Breast epithelium (tissue), 4 donors: ENCODE measurements around the gene ARAF. TPM values are rescaled to one million over a fixed set of nuclear protein-coding genes. Genes with fewer than 3 reads are reported as not detected.

Source experiments
- DNase-seq, 2 donors: peaks; one replicate each; pipeline ENCODE4 v3.0.0-alpha.2; 2019; ENCODE audit warnings: low spot score in 2 of 2
- H3K27ac ChIP-seq, 2 donors: fragments of 200-600 bp; sonication (generic) in 1 of 2; one replicate each; pipeline ENCODE4 v1.5.1; 2016 to 2019; ENCODE audit warnings: mild to moderate bottlenecking in 1 of 2
- H3K27me3 ChIP-seq, 2 donors: fragments of 200-600 bp; sonication (generic) in 1 of 2; one replicate each; pipeline versions ENCODE4 v1.5.1 to v1.6.0; 2017 to 2019; ENCODE audit warnings: control low read depth in 1 of 2, mild to moderate bottlenecking in 1 of 2
- H3K36me3 ChIP-seq: fragments of 200-600 bp; one replicate; pipeline ENCODE4 v1.5.1; 2019
- H3K4me1 ChIP-seq, 2 donors: fragments of 200-600 bp; sonication (generic); one replicate each; pipeline ENCODE4 v1.5.1; 2016 to 2019; ENCODE audit warnings: control low read depth in 1 of 2
- H3K4me3 ChIP-seq, 3 donors: fragments of 200-600 bp; sonication (generic); 1 replicate in 2 of 3; 2 replicates in 1 of 3; pipeline ENCODE4 v1.5.1; 2016 to 2019; ENCODE audit warnings: mild to moderate bottlenecking in 3 of 3, moderate library complexity in 2 of 3
- H3K9me3 ChIP-seq, 2 donors: fragments of 200-600 bp; sonication (generic) in 1 of 2; one replicate each; pipeline ENCODE4 v1.5.1; 2016 to 2019; ENCODE audit warnings: control low read depth in 1 of 2
- POLR2A ChIP-seq: fragments of 450-650 bp; IDR thresholded peaks from one replicate; pipeline ENCODE4 v1.6.1; 2016; ENCODE audit warnings: antibody characterized with exemption, mild to moderate bottlenecking, moderate library complexity
- POLR2AphosphoS5 ChIP-seq, 3 donors: sonication (generic); formaldehyde crosslinking; IDR thresholded peaks; one replicate each; pipeline ENCODE4 v1.6.1; 2017; ENCODE audit warnings: antibody characterized with exemption in 3 of 3
- intact Hi-C: fragments of 100-400 bp; cut with DNase I; formaldehyde crosslinking; loops from one replicate; pipeline ENCODE4 v1.15.1; 2023; ENCODE audit warnings: low total_unique reads
- total RNA-seq, 3 donors: library from RNA; depleted of rRNA; stranded (reverse); fragments of >200 nt; gene quantifications; one replicate each; pipeline ENCODE4 v1.1.0, GENCODE V29; 2016
- TF ChIP-seq, protein P1 (sequence below), 3 donors: fragments of 450-650 bp; IDR thresholded peaks; one replicate each; pipeline ENCODE4 v1.5.1; 2016 to 2017; ENCODE audit warnings: antibody characterized with exemption in 3 of 3, mild to moderate bottlenecking in 3 of 3, moderate library complexity in 3 of 3

The ARAF gene
- total RNA-seq, 3 donors from 2014 or later, result 27.9 to 37.6 (median 30.6) TPM

DNA sequence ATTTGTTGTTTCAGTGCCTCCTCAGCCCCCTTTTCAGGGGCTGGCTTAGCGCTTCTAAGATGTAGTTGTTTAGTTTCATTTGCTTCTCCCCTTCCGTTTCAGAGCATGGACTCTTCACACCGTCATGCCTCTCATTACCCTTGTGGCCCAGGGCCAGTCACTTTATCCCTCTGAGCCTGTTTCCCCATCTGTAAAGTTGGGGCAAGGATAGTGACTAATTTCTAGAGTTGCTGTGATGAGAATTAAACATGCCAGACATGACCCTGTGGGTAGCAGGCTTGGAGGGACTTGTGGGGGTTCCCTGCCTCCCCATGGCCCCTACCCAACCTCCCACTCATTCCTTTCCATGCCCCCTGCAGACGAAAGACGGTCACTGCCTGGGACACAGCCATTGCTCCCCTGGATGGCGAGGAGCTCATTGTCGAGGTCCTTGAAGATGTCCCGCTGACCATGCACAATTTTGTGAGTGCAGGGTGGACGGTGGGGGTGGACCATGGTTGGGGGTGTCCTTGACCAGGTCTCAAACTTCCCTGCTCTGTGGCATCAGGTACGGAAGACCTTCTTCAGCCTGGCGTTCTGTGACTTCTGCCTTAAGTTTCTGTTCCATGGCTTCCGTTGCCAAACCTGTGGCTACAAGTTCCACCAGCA is 3.6 kb downstream of the ARAF start:
- no peak for DNase-seq
- H3K27ac ChIP-seq, result no peak overlapping the region
- H3K27me3 ChIP-seq, result peaks cover 0 to 13% of the 10 kb centered on the region in 2 donors
- no peaks in the 10 kb centered on the region for H3K9me3 ChIP-seq
- no peak for TF ChIP-seq POLR2A
- peaks cover under 1% of the 10 kb centered on the region for H3K36me3 ChIP-seq
- H3K4me3 ChIP-seq, result no peak overlapping the region
- H3K4me1 ChIP-seq, result no peaks in the 10 kb centered on the region
- intact Hi-C loops, result loop anchor here (5.0 kb wide), 1 partner anchor 1388 kb away; no protein-coding TSS in a partner anchor

DNA sequence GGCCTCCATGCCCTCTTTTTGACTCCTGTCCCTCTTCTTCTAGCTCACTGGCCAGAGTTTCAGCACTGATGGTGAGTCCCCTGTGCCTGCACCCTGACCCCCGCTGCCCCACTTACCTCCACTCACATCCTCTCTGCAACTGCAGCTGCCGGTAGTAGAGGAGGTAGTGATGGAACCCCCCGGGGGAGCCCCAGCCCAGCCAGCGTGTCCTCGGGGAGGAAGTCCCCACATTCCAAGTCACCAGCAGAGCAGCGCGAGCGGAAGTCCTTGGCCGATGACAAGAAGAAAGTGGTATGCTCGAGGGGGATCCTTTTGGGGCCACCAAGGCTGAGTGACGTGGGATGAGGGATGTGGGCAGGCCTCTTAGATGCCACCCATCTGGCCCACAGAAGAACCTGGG is 5.8 kb downstream of the ARAF start:
- no peaks in the 10 kb centered on the region for H3K9me3 ChIP-seq
- DNase-seq, result no peak
- no peak overlapping the region for H3K4me3 ChIP-seq
- H3K27ac ChIP-seq, result no peak overlapping the region
- H3K4me1 ChIP-seq, result no peaks in the 10 kb centered on the region
- intact Hi-C loops, result loop anchor here (5.0 kb wide), 1 partner anchor 1385 kb away; no protein-coding TSS in a partner anchor
- TF ChIP-seq, protein P1, sequence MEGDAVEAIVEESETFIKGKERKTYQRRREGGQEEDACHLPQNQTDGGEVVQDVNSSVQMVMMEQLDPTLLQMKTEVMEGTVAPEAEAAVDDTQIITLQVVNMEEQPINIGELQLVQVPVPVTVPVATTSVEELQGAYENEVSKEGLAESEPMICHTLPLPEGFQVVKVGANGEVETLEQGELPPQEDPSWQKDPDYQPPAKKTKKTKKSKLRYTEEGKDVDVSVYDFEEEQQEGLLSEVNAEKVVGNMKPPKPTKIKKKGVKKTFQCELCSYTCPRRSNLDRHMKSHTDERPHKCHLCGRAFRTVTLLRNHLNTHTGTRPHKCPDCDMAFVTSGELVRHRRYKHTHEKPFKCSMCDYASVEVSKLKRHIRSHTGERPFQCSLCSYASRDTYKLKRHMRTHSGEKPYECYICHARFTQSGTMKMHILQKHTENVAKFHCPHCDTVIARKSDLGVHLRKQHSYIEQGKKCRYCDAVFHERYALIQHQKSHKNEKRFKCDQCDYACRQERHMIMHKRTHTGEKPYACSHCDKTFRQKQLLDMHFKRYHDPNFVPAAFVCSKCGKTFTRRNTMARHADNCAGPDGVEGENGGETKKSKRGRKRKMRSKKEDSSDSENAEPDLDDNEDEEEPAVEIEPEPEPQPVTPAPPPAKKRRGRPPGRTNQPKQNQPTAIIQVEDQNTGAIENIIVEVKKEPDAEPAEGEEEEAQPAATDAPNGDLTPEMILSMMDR (IDR thresholded peaks at IDR 0.05), result no peak
- no peak for TF ChIP-seq POLR2AphosphoS5 (IDR thresholded peaks at IDR 0.05)
- no peak for TF ChIP-seq POLR2A
- H3K27me3 ChIP-seq, result peaks cover 0 to 25% of the 10 kb centered on the region in 2 donors
- H3K36me3 ChIP-seq, result peaks cover 5% of the 10 kb centered on the region

DNA sequence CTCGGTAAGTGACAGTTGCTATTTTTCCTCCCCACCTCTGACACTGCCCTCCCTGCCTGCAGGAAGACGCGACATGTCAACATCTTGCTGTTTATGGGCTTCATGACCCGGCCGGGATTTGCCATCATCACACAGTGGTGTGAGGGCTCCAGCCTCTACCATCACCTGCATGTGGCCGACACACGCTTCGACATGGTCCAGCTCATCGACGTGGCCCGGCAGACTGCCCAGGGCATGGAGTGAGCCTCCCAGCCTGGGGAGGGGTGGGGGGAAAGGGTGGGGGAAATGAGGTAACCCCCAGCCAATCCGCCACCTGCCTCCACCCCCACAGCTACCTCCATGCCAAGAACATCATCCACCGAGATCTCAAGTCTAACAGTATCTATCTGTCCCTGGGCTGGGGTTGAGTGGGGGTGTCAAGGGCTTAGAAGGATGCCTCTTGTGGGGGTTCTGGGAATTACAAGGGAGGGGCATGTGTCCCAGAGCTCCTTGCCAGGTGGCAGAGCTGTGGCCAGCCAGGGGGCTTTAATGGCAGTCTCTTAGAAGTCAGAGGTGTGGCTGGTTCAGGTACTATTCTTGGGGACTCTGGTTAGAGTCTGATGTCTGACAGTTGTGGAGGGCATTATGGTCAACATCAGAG is 7.8 kb downstream of the ARAF start:
- Histone ChIP-seq H3K9me3 (no peaks in the 10 kb centered on the region), H3K36me3 (peaks cover 5% of the 10 kb centered on the region), H3K27me3 (peaks cover 0 to 36% of the 10 kb centered on the region in 2 donors), H3K27ac (no peak overlapping the region), H3K4me3 (no peak overlapping the region), H3K4me1 (no peaks in the 10 kb centered on the region)
- no peak for DNase-seq
- TF ChIP-seq POLR2A (no peak), POLR2AphosphoS5 (IDR thresholded peaks at IDR 0.05) (no peak)
- TF ChIP-seq, protein P1 (IDR thresholded peaks at IDR 0.05), result no peak
- intact Hi-C loops, result loop anchor here (5.0 kb wide), 1 partner anchor 1384 kb away; no protein-coding TSS in a partner anchor

DNA sequence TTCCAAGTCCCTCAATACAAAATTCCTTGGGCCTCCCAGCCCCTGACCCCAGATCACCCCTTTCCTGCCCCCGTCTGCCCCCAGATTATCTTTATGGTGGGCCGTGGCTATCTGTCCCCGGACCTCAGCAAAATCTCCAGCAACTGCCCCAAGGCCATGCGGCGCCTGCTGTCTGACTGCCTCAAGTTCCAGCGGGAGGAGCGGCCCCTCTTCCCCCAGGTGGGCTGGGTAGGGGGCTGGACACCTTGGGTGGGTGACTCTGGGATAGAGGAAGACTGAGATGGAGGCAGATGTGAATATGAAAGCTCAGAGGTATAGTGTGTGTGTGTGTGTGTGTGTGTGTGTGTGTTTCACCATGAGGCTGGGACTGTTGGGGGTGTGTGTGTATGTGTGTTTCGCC is 9.8 kb downstream of the ARAF start:
- Histone ChIP-seq H3K4me3 (no peak overlapping the region), H3K4me1 (no peaks in the 10 kb centered on the region), H3K27ac (no peak overlapping the region), H3K27me3 (peaks cover 0 to 45% of the 10 kb centered on the region in 2 donors), H3K9me3 (no peaks in the 10 kb centered on the region), H3K36me3 (peaks cover 5% of the 10 kb centered on the region)
- intact Hi-C loops, result loop anchor here (5.0 to 10.0 kb wide), 2 partner anchors 54 to 1402 kb away; partner anchors contain the start of genes CFP and KCND1
- TF ChIP-seq POLR2AphosphoS5 (IDR thresholded peaks at IDR 0.05) (no peak), POLR2A (no peak)
- TF ChIP-seq, protein P1 (IDR thresholded peaks at IDR 0.05), result no peak
- DNase-seq, result no peak

DNA sequence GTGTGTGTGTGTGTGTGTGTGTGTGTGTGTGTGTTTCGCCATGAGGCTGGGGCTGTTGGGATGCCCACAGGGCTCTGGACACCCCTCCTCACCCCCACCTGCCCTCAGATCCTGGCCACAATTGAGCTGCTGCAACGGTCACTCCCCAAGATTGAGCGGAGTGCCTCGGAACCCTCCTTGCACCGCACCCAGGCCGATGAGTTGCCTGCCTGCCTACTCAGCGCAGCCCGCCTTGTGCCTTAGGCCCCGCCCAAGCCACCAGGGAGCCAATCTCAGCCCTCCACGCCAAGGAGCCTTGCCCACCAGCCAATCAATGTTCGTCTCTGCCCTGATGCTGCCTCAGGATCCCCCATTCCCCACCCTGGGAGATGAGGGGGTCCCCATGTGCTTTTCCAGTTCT is 10.2 kb downstream of the ARAF start:
- no peak overlapping the region for H3K27ac ChIP-seq
- no peaks in the 10 kb centered on the region for H3K4me1 ChIP-seq
- H3K36me3 ChIP-seq, result peaks cover 5% of the 10 kb centered on the region

More for the DNA sequence above, 10.2 kb downstream of the ARAF start:
- Histone ChIP-seq H3K9me3 (no peaks in the 10 kb centered on the region), H3K27me3 (peaks cover 0 to 45% of the 10 kb centered on the region in 2 donors), H3K4me3 (no peak overlapping the region)
- DNase-seq, result no peak
- intact Hi-C loops, result loop anchor here (5.0 to 10.0 kb wide), 2 partner anchors 54 to 1401 kb away; partner anchors contain the start of genes CFP and KCND1
- no peak for TF ChIP-seq POLR2A
- TF ChIP-seq POLR2AphosphoS5 (IDR thresholded peaks at IDR 0.05), result no peak
- TF ChIP-seq, protein P1 (IDR thresholded peaks at IDR 0.05), result no peak
